Pancreas (tissue), 10 donors: Measurements from ENCODE around the gene PRKCB. TPM values are rescaled to one million over a fixed set of nuclear protein-coding genes. Genes with fewer than 3 reads are reported as not detected.

Source experiments
- ATAC-seq, 4 donors: fragments of 200-7000 bp; cut with Tn5 transposase; one replicate each; pipeline versions ENCODE4 v1.8.0 to v1.9.1; 2020; ENCODE audit warnings: mild to moderate bottlenecking in 4 of 4, moderate library complexity in 4 of 4
- DNase-seq, 6 donors: peaks; one replicate each; pipeline ENCODE4 v3.0.0-alpha.2; 2020
- FAIRE-seq: peaks from 2 replicates; lab custom pipeline; 2012; peaks lifted over from hg19 to GRCh38; lab: Jason Lieb, UNC
- H3K27ac ChIP-seq, 4 donors: fragments of 200-600 bp; sonication (generic); 1 replicate in 3 of 4; 2 replicates in 1 of 4; pipeline versions ENCODE4 v1.5.0 to v1.8.0; 2020
- H3K27me3 ChIP-seq, 4 donors: fragments of 200-600 bp; one replicate each; pipeline ENCODE4 v1.8.0; 2021
- H3K36me3 ChIP-seq, 3 donors: fragments of 200-600 bp; sonication (generic) in 1 of 3; one replicate each; pipeline versions ENCODE4 v1.5.0 to v1.8.0; 2020 to 2021
- H3K4me1 ChIP-seq, 3 donors: fragments of 200-600 bp; one replicate each; pipeline ENCODE4 v1.8.0; 2021
- H3K4me3 ChIP-seq, 4 donors: fragments of 200-600 bp; sonication (generic) in 2 of 4; one replicate each; pipeline versions ENCODE4 v1.5.0 to v1.8.0; 2020 to 2021
- H3K9me3 ChIP-seq, 4 donors: fragments of 200-600 bp; one replicate each; pipeline ENCODE4 v1.8.0; 2021
- WGBS, 2 donors: extraction: QIAGEN DNeasy Blood & Tissue Kit; methylation state at CpG; one replicate each; pipeline ENCODE4 v1.1.7; 2013; 5-methylcytosine and 5-hydroxymethylcytosine counted together
- intact Hi-C, 3 donors: fragments of 100-400 bp; cut with DNase I; formaldehyde crosslinking; loops; one replicate each; pipeline versions ENCODE4 v1.11.1 to v1.14.2; 2022
- polyA plus RNA-seq, 2 donors: library from polyadenylated mRNA; stranded (reverse); fragments of 200-250 nt; gene quantifications; one replicate each; pipeline ENCODE4 v1.2.3, GENCODE V29; 2013
- total RNA-seq, 6 donors: library from RNA; stranded (reverse); fragmentation: NEBNext Ultra II Directional in 4 of 6; extraction: Animal tissue kit (Norgen Biotek cat#: 25700) in 4 of 6; gene quantifications; one replicate each; pipeline versions ENCODE4 v1.2.1 to v1.2.4, GENCODE V29; 2021 to 2023
- TF ChIP-seq, protein P1 (sequence below), 4 donors: fragments of 200-600 bp; sonication (generic) in 3 of 4; IDR thresholded peaks; one replicate each; pipeline versions ENCODE4 v1.5.0 to v1.8.0; 2021; ENCODE audit warnings: antibody characterized with exemption in 4 of 4
- donor health status: healthy with polysubstance abuse.
- donor health status: DM: no; HTN: no; CAD: no; lungs with moderate emphysema.
- donor health status: DM: no; HTN: no; CAD: no.
- donor health status: control.
- donor health status: control.
- donor health status: Bipolar disorder and iron deficiency.
- donor health status: DM: yes; HTN: yes; CAD: no.
- donor health status: DM: no; HTN: no; CAD: no.
- donor health status: DM: no; HTN: no; CAD: no.
- donor health status: DM: yes; HTN: yes; CAD: no.

Gene PRKCB
- total and polyA plus RNA-seq, 8 donors, result 0.19 to 4.3 (median 0.61) TPM

DNA sequence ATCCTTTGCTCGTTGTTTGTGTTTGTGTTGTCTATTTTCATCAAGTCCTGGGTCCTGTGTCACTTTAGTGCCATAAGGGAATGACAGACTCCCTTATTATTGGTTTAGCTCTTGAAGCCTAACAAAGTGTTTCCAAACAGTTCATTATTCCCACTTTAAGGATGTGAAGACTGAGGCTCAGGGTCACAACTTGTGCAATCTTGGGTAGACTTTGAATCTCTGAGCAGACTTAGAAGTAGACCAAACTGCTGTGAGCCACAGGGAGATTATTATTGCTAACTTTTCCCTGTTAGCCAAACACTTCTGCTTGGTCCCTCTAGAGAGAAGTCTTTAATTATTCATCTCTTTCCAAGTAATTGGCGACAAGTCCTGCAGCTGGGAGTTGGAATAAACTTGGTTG is 31.8 kb downstream of the PRKCB start:
- no peak for FAIRE-seq
- H3K36me3 ChIP-seq, result no peaks in the 10 kb centered on the region
- no peak for DNase-seq
- no peak for ATAC-seq
- TF ChIP-seq, protein P1, sequence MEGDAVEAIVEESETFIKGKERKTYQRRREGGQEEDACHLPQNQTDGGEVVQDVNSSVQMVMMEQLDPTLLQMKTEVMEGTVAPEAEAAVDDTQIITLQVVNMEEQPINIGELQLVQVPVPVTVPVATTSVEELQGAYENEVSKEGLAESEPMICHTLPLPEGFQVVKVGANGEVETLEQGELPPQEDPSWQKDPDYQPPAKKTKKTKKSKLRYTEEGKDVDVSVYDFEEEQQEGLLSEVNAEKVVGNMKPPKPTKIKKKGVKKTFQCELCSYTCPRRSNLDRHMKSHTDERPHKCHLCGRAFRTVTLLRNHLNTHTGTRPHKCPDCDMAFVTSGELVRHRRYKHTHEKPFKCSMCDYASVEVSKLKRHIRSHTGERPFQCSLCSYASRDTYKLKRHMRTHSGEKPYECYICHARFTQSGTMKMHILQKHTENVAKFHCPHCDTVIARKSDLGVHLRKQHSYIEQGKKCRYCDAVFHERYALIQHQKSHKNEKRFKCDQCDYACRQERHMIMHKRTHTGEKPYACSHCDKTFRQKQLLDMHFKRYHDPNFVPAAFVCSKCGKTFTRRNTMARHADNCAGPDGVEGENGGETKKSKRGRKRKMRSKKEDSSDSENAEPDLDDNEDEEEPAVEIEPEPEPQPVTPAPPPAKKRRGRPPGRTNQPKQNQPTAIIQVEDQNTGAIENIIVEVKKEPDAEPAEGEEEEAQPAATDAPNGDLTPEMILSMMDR (IDR thresholded peaks at IDR 0.05), result no peak
- H3K9me3 ChIP-seq, result no peaks in the 10 kb centered on the region
- H3K4me3 ChIP-seq, result no peak overlapping the region
- H3K27me3 ChIP-seq, result peaks cover 0 to 4% (median 0%) of the 10 kb centered on the region in 4 donors
- H3K4me1 ChIP-seq, result no peaks in the 10 kb centered on the region
- H3K27ac ChIP-seq, result no peak overlapping the region
- WGBS, 2 donors, result 45 to 46% methylated on average over 2 of the region's 2 CpGs
- intact Hi-C loops, result no loop called here

DNA sequence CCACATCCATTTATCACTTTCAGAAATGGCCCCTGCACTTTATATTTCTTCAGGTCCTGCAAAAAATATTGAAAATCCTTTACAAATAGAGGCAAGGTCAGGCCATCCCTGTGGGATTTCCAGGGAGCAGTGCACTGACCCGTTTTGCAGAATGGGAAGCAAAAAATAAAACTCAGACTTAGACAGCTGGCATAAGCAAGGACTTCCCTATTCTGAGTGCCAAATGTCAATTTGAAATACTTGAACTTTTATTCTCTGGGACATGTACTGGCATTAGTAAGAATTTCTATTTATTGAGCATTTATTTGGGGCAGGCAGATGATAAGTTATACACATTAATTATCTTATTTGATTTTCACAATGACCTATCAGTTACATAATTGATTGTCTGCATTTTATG is 32.4 kb downstream of the PRKCB start:
- no peaks in the 10 kb centered on the region for H3K9me3 ChIP-seq
- DNase-seq (no peak), FAIRE-seq (no peak), ATAC-seq (no peak)
- H3K4me1 ChIP-seq, result no peaks in the 10 kb centered on the region
- H3K27ac ChIP-seq, result no peak overlapping the region
- H3K27me3 ChIP-seq, result peaks cover 0 to 4% (median 0%) of the 10 kb centered on the region in 4 donors
- no peak overlapping the region for H3K4me3 ChIP-seq
- intact Hi-C loops, result no loop called here
- whole genome bisulfite sequencing, 2 donors, result 4 to 10% methylated on average over 1 of the region's 1 CpG
- TF ChIP-seq, protein P1 (IDR thresholded peaks at IDR 0.05), result no peak
- no peaks in the 10 kb centered on the region for H3K36me3 ChIP-seq

DNA sequence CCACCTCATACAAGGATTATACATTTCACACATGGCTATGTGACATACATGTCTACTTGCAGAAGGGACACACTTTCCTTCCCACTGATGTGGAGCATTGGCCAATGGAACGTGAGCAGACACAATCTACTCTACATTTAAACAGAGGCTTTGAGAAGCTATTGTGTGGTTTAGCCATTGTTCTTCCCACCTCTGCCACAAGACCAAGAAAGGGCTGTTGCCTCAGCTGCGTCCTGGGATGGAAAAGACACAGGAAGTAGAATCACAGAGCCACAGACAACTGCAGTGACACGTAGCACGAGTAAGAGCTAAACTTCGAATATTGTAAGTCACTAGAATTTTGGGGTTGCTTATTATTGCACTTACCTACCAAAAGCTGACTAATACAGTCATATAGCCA is 33.3 kb downstream of the PRKCB start:
- FAIRE-seq (no peak), ATAC-seq (no peak)
- 28 to 41% methylated on average over 5 of the region's 5 CpGs for WGBS, 2 donors

DNA sequence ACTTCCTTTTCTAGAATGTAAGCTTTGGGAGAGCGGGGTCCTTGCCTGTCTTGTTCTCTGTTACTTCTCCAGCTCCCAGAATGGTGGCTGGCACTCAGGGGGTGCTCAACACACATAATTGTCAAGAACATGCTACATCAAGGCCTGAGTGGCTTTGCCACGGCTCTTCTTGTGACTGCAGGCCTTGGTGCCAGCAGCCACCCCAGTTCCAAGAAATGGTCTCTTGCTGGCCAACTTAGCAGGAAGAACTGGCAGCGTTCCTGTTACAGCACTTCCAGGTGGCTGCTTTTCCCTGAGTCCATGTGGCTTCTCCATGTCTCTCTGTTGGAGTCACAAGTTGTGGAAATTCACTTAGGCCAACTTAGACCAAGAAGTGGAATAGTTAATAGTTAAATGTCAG is 36.1 kb downstream of the PRKCB start:
- H3K36me3 ChIP-seq, result no peaks in the 10 kb centered on the region
- no peaks in the 10 kb centered on the region for H3K9me3 ChIP-seq
- no peak overlapping the region for H3K4me3 ChIP-seq
- no peak for FAIRE-seq
- no peaks in the 10 kb centered on the region for H3K27me3 ChIP-seq
- H3K27ac ChIP-seq, result no peak overlapping the region
- DNase-seq, result peak in 4 of 6 donors; percentile 33 to 65 (median 50)
- TF ChIP-seq, protein P1 (IDR thresholded peaks at IDR 0.05), result no peak
- 40 to 50% methylated on average over 3 of the region's 3 CpGs for WGBS, 2 donors
- H3K4me1 ChIP-seq, result no peaks in the 10 kb centered on the region
- intact Hi-C loops, result no loop called here
- ATAC-seq, result peak; percentile 38 to 82 (median 52)

More for the DNA sequence above, 33.3 kb downstream of the PRKCB start:
- Histone ChIP-seq H3K27me3 (peaks cover 0 to 4% (median 0%) of the 10 kb centered on the region in 4 donors), H3K4me1 (no peaks in the 10 kb centered on the region), H3K36me3 (no peaks in the 10 kb centered on the region), H3K27ac (no peak overlapping the region), H3K9me3 (no peaks in the 10 kb centered on the region), H3K4me3 (no peak overlapping the region)
- TF ChIP-seq, protein P1 (IDR thresholded peaks at IDR 0.05), result no peak
- intact Hi-C loops, result no loop called here
- no peak for DNase-seq

DNA sequence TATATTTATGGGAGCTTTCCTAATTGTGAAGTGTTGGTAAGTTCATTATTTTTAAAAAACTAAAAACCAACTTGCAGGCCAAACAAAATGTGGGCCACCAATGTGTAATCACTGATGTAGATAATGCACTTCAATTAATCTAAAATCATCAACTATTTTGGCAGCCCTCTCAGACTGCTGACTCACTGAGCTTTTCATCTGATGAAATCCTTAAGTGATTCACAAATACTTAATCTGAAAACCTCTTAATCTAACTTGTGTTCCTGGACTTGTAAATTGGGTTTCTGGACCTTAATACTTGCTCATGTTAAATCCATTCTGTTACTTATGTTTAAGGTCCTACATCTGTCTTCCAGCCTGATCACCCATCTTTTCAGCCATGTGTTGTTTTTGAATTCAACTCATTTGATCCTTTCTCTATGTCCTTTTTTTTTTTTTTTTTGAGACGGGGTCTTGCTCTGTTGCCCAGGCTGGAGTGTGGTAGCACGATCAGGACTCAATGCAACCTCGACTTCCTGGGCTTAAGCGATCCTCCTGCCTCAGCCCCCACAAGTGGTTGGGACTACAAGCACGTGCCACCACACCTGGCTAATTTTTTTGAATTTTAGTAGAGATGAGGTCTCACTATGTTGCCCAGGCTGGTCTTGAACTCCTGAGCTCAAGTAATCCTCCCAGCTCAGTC is 39.0 kb downstream of the PRKCB start:
- H3K4me3 ChIP-seq, result no peak overlapping the region
- no peaks in the 10 kb centered on the region for H3K9me3 ChIP-seq
- ATAC-seq (no peak), FAIRE-seq (no peak), DNase-seq (no peak)
- no peaks in the 10 kb centered on the region for H3K27me3 ChIP-seq
- no peaks in the 10 kb centered on the region for H3K36me3 ChIP-seq
- no peak overlapping the region for H3K27ac ChIP-seq
- intact Hi-C loops, result no loop called here
- 70 to 84% methylated on average over 5 of the region's 5 CpGs for WGBS, 2 donors
- TF ChIP-seq, protein P1 (IDR thresholded peaks at IDR 0.05), result no peak
- H3K4me1 ChIP-seq, result no peaks in the 10 kb centered on the region
